OCI-LY7 (cell line): ENCODE measurements around the gene CRIM1. TPM values are rescaled to one million over a fixed set of nuclear protein-coding genes. Genes with fewer than 3 reads are reported as not detected.

Experiments used
- BruUV-seq: library from RNA; stranded (reverse); fragments of 400-500 nt; replicated peaks from 2 replicates; lab custom pipeline; 2021; lab: Mats Ljungman, UMichigan
- CTCF ChIA-PET: fragments of 300-600 bp; sonication (Branson Sonifier 250); formaldehyde crosslinking; loops from one replicate; lab custom pipeline; 2022; ENCODE audit warnings: antibody characterized with exemption; ENCODE audit not compliant: unreplicated experiment; lab: Charles Lee
- POLR2A ChIA-PET: fragments of 300-600 bp; sonication (Branson Sonifier 250); formaldehyde crosslinking; loops from one replicate; lab custom pipeline; 2022; ENCODE audit warnings: antibody characterized with exemption; lab: Charles Lee
- DNase-seq: peaks from one replicate; pipeline ENCODE4 v3.0.0-alpha.2; 2015; ENCODE audit warnings: low spot score
- H2AFZ ChIP-seq: fragments of 200-600 bp; sonication (generic), shearing (Covaris generic); 2 replicates; pipeline ENCODE4 v1.6.1; 2014; ENCODE audit warnings: mild to moderate bottlenecking, antibody characterized with exemption, low read length, moderate library complexity
- H3K27ac ChIP-seq: fragments of 200-600 bp; sonication (generic); 2 replicates; pipeline ENCODE4 v1.5.1; 2014; ENCODE audit warnings: mixed run types, low read depth, mild to moderate bottlenecking, moderate library complexity, low read length, inconsistent platforms; ENCODE audit not compliant: poor library complexity, severe bottlenecking
- H3K36me3 ChIP-seq: fragments of 200-600 bp; sonication (generic); 2 replicates; pipeline ENCODE4 v1.6.1; 2014; ENCODE audit warnings: mild to moderate bottlenecking, antibody characterized with exemption, low read length, moderate library complexity, mixed read lengths; ENCODE audit not compliant: insufficient read depth
- H3K4me1 ChIP-seq: fragments of 200-600 bp; sonication (generic); 2 replicates; pipeline ENCODE4 v1.5.1; 2014; ENCODE audit warnings: mild to moderate bottlenecking, low read length; ENCODE audit not compliant: insufficient read depth, poor library complexity, severe bottlenecking
- H3K4me2 ChIP-seq: fragments of 200-600 bp; sonication (generic); 2 replicates; pipeline ENCODE4 v1.6.1; 2014; ENCODE audit warnings: mild to moderate bottlenecking, low read length
- H3K4me3 ChIP-seq: fragments of 200-600 bp; sonication (generic); 2 replicates; pipeline ENCODE4 v1.5.1; 2014; ENCODE audit warnings: mild to moderate bottlenecking, low read depth, low read length; ENCODE audit not compliant: poor library complexity, severe bottlenecking
- H3K79me2 ChIP-seq: fragments of 200-600 bp; sonication (generic); 2 replicates; pipeline ENCODE4 v1.6.1; 2016; ENCODE audit warnings: low read depth, mild to moderate bottlenecking, low read length, moderate library complexity, mixed read lengths; ENCODE audit not compliant: insufficient read depth
- H3K9me2 ChIP-seq: fragments of 200-600 bp; sonication (generic); 2 replicates; pipeline ENCODE4 v1.6.1; 2016; ENCODE audit warnings: mild to moderate bottlenecking, low read length, mixed read lengths; ENCODE audit not compliant: insufficient read depth
- H3K9me3 ChIP-seq: fragments of 200-600 bp; sonication (generic); 2 replicates; pipeline ENCODE4 v1.6.1; 2014; ENCODE audit warnings: mild to moderate bottlenecking, mixed run types, low read length, mixed read lengths
- H4K20me1 ChIP-seq: fragments of 200-600 bp; sonication (generic); 2 replicates; pipeline ENCODE4 v1.6.1; 2014; ENCODE audit warnings: mild to moderate bottlenecking, antibody characterized with exemption, low read length, moderate library complexity, mixed read lengths; ENCODE audit not compliant: insufficient read depth
- EZH2phosphoT487 ChIP-seq: fragments of 200-600 bp; sonication (generic); IDR thresholded peaks from 2 replicates; pipeline ENCODE4 v1.6.1; 2018; ENCODE audit warnings: low read depth, borderline replicate concordance, mild to moderate bottlenecking, mixed run types, antibody characterized with exemption, low read length, moderate library complexity, mixed read lengths
- intact Hi-C: fragments of 100-400 bp; cut with micrococcal nuclease; formaldehyde crosslinking; loops from one replicate; pipeline ENCODE4 v1.10.0; 2022; ENCODE audit not compliant: unreplicated experiment
- total RNA-seq, 2 experiments: library from RNA; depleted of rRNA in 1 of 2; stranded (reverse); fragments of >200 nt in 1 of 2; shearing (Covaris generic) in 1 of 2; gene quantifications; 2 replicates each; pipeline ENCODE4 v1.2.3, GENCODE V29; 2014 to 2022
- TF ChIP-seq, protein P1 (sequence below): fragments of 200-600 bp; sonication (generic); conservative IDR thresholded peaks from 2 replicates; pipeline ENCODE4 v1.5.1; 2014; ENCODE audit warnings: mild to moderate bottlenecking, antibody characterized with exemption, low read length, moderate library complexity, mixed read lengths

Gene CRIM1
- total RNA-seq, 2 experiments from 2014 or later = 37.0 to 47.4 TPM

- H3K79me2 ChIP-seq = no peaks in the 10 kb centered on the region
- no peak overlapping the region for H3K4me3 ChIP-seq
- no peak overlapping the region for H3K27ac ChIP-seq
- peaks cover 7% of the 10 kb centered on the region for H3K4me1 ChIP-seq
- TF ChIP-seq, protein P1, sequence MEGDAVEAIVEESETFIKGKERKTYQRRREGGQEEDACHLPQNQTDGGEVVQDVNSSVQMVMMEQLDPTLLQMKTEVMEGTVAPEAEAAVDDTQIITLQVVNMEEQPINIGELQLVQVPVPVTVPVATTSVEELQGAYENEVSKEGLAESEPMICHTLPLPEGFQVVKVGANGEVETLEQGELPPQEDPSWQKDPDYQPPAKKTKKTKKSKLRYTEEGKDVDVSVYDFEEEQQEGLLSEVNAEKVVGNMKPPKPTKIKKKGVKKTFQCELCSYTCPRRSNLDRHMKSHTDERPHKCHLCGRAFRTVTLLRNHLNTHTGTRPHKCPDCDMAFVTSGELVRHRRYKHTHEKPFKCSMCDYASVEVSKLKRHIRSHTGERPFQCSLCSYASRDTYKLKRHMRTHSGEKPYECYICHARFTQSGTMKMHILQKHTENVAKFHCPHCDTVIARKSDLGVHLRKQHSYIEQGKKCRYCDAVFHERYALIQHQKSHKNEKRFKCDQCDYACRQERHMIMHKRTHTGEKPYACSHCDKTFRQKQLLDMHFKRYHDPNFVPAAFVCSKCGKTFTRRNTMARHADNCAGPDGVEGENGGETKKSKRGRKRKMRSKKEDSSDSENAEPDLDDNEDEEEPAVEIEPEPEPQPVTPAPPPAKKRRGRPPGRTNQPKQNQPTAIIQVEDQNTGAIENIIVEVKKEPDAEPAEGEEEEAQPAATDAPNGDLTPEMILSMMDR = no peak
- no peak for TF ChIP-seq EZH2phosphoT487
- intact Hi-C loops = no loop called here
- peaks cover 14% of the 10 kb centered on the region; the same call in 1 of the 2 replicates for H3K36me3 ChIP-seq
- no TSS peak for BruUV-seq
- no peak for DNase-seq
- CTCF ChIA-PET = no interaction called here
- no peaks in the 10 kb centered on the region for H3K9me3 ChIP-seq
- no peaks in the 10 kb centered on the region for H3K9me2 ChIP-seq
- POLR2A ChIA-PET = interaction anchor here (1.2 to 1.3 kb wide), 2 partner anchors 10 to 11 kb away, joined by 4 to 6 read pairs; no protein-coding TSS in a partner anchor
- no peaks in the 10 kb centered on the region; the same call in 1 of the 2 replicates for H4K20me1 ChIP-seq
- H3K4me2 ChIP-seq = no peak overlapping the region
- H2AFZ ChIP-seq = no peak overlapping the region
Measured at GRCh38 chr2:36438449-36438977, 82.9 kb downstream of the CRIM1 start.

- no peak overlapping the region for H3K27ac ChIP-seq
- ChIA-PET CTCF (no interaction called here), POLR2A (interaction anchor here (1.2 to 1.3 kb wide), 2 partner anchors 9 to 11 kb away, joined by 4 to 6 read pairs; no protein-coding TSS in a partner anchor)
- TF ChIP-seq, protein P1 = no peak
- TF ChIP-seq EZH2phosphoT487 = no peak
- H3K79me2 ChIP-seq = no peaks in the 10 kb centered on the region
- no peak for DNase-seq
- peaks cover 20% of the 10 kb centered on the region; the same call in 1 of the 2 replicates for H3K36me3 ChIP-seq
- H3K4me3 ChIP-seq = no peak overlapping the region
- H3K4me2 ChIP-seq = no peak overlapping the region
- H4K20me1 ChIP-seq = no peaks in the 10 kb centered on the region
- H2AFZ ChIP-seq = no peak overlapping the region
- H3K9me3 ChIP-seq = no peaks in the 10 kb centered on the region
- peaks cover 7% of the 10 kb centered on the region for H3K4me1 ChIP-seq
- intact Hi-C loops = no loop called here
- no peaks in the 10 kb centered on the region for H3K9me2 ChIP-seq
- no TSS peak for BruUV-seq
Measured at GRCh38 chr2:36439084-36439483, 83.5 kb downstream of the CRIM1 start.

DNA sequence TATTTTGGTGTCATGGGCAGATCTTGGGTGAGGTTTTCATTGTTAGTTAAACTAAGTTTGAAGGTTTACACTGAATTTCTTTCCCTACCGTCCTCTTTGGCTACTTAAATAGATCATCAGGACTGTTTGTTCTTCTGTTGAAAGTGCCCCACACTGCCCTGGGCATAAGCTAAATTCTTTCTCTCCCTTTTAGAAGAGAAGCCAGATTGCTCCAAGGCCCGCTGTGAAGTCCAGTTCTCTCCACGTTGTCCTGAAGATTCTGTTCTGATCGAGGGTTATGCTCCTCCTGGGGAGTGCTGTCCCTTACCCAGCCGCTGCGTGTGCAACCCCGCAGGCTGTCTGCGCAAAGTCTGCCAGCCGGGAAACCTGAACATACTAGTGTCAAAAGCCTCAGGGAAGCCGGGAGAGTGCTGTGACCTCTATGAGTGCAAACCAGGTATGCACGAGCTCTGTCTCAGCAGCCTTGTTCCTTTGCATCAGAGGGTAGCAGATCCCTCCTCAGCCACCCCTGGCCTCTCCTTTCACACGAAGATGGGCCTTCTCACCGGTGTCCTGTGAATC, 85.6 kb downstream of the CRIM1 start:
- BruUV-seq = no TSS peak
- no peak for DNase-seq
- peaks cover 7% of the 10 kb centered on the region for H3K4me1 ChIP-seq
- no peak for TF ChIP-seq EZH2phosphoT487
- TF ChIP-seq, protein P1 = no peak
- POLR2A ChIA-PET = interaction anchor here (0.6 to 1.0 kb wide), 2 partner anchors 12 to 863 kb away, joined by 4 to 5 read pairs; no protein-coding TSS in a partner anchor
- no peaks in the 10 kb centered on the region for H4K20me1 ChIP-seq
- H3K9me3 ChIP-seq = no peaks in the 10 kb centered on the region
- no peak overlapping the region for H3K27ac ChIP-seq
- H3K9me2 ChIP-seq = no peaks in the 10 kb centered on the region
- H3K4me3 ChIP-seq = no peak overlapping the region
- H3K36me3 ChIP-seq = peaks cover 31% of the 10 kb centered on the region
- intact Hi-C loops = no loop called here
- no peaks in the 10 kb centered on the region for H3K79me2 ChIP-seq
- H3K4me2 ChIP-seq = no peak overlapping the region
- CTCF ChIA-PET = no interaction called here
- H2AFZ ChIP-seq = no peak overlapping the region
